Esophagus muscularis mucosa (tissue), 4 donors: ENCODE data around the gene SLC25A41.

Source experiments
- CTCF ChIP-seq, 3 experiments: fragments of 200-600 bp in 2 of 3; fragments of 450-650 bp in 1 of 3; sonication (generic) in 2 of 3; IDR thresholded peaks; one replicate each; pipeline ENCODE4 v1.5.1; 2017 to 2019; ENCODE audit warnings: antibody characterized with exemption in 3 of 3, mild to moderate bottlenecking in 2 of 3, moderate library complexity in 1 of 3
- EP300 ChIP-seq: sonication (generic); formaldehyde crosslinking; IDR thresholded peaks from one replicate; pipeline ENCODE4 v1.6.1; 2017; ENCODE audit warnings: antibody characterized with exemption
- POLR2A ChIP-seq: fragments of 450-650 bp; IDR thresholded peaks from one replicate; pipeline ENCODE4 v1.6.1; 2017; ENCODE audit warnings: antibody characterized with exemption, moderate library complexity, mild to moderate bottlenecking, low read depth
- POLR2AphosphoS5 ChIP-seq, 2 donors: sonication (generic); formaldehyde crosslinking; IDR thresholded peaks; one replicate each; pipeline ENCODE4 v1.6.1; 2017; ENCODE audit warnings: antibody characterized with exemption in 2 of 2

DNA sequence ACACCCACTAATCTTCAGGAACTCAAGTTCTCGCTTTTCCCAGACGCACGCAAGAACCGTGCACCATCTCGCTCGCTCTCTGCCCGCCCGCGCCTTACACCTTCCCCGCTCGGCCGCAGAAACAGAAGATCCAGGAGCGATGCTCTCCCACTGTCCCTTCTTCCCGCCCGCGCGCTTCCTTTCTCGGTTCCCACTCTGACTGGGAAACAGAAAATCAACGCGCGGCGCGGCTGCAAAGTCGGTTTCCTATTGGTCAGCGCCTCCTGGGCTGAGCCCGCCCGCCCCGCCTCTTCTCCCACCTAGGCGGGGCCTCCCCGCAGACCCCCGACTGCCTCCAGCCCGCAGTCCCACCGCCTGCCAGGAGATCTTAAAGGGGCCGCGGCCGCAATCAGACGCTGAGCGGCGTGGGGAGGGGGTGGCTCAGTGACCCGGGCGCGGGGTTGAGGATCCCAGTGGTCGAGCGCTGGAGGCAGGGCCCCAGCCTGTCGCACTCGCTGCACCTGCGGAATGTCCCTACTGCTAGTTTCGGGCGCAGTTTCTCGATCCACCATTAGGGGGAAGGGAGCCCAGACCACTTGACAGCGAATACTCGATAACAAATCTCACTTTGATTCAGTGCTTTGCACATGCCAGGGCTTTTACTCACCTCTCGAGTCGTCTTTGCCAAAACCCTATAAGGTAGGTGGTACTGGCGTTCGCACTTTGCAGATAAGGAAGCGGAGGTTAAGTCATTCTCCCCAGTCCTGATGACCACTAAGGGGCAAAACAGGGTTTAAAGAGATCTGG is 26.7 kb upstream of the SLC25A41 start:
- peak; percentile 57 to 69 (median 65) for TF ChIP-seq CTCF (IDR thresholded peaks at IDR 0.05)
- no peak for TF ChIP-seq POLR2A
- peak; percentile 61 to 72 for TF ChIP-seq POLR2AphosphoS5 (IDR thresholded peaks at IDR 0.05)
- no peak for TF ChIP-seq EP300
